NCI-H446 (cell line): ENCODE measurements around the gene RAB31.
"Not testable (repeated sequence)": the region's sequence is repeated elsewhere in the genome, so short reads cannot be mapped to it uniquely, and the experiment has no call there.

ENCODE experiments used
- DNase-seq, 2 experiments: peaks; one replicate each; lab custom pipeline; 2025; lab: John Stamatoyannopoulos, UW

The RAB31 gene

DNA sequence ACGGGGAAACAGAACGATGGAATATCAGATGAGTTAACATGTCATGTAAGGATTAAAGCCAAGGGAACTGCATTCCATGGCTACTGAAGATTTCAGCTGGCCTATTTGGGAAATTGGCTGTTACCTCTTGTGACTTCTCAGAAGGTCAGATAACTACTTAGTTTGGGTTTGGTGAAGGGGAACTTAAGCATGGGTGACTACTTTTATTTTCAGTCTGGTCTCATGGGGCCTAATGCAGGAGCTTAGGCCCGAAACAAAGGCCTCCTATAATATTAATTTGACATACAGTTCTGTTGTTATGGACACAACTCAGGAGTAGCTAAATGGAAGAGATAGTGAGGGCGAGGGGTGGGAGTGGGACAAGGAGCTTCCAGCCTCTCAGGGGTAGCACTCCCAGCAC lies 133.7 kb downstream of the RAB31 start:
- DNase-seq = no peak

DNA sequence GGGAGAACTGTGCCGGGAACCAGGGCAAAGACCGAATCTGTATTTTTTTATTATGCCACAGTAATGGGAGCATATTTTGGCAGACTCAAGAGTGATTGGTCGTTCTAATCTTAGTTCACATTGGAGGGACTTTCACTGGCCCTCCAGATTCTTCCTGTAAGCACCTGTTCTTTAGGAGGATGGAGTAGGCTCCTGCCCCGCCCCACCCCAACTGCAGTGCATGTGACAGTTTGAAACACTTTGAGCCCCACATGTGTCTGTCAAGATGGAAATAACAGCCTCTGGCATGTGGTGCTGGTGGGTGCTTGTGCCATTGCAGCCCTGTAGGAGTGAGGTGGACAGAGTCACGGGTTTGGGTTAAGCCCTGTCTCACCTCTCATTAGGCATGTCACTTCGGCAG lies 134.3 kb downstream of the RAB31 start:
- DNase-seq = no peak

- no peak for DNase-seq
Measured at GRCh38 chr18:9845256-9845655, 137.2 kb downstream of the RAB31 start.

- no peak for DNase-seq
Measured at GRCh38 chr18:9846162-9846925, 138.2 kb downstream of the RAB31 start.

DNA sequence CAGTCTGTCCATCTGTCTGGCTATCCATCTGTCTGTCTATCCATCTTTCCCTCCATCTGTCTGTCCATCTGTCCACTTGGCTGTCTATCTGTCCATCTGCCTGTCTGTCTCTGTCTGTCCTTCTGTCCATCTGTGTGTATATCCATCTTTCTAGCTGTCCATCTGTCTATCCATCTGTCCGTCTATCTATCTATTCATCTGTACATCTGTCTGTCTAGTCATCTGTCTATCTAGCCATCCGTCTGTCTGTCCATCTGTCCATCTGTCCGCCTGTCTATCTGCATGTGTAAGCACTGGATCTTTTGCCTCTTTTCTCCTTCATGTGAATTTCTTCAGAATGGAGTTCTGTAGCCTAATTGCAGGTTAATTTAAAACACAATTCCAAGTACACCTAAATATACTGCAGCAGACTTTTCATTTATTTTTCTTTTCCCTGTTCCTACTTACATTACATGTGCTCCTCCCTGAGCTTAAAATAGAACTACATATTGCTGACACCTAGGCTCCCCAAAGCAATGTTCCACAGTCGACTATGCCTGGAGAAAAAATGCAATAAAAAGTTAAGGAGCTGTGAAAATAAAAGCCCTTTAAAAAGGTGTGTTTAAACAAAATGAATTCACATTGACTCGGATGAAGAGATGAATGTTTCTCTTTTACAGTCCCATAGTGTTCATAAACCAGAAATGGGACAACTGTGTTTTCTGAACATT lies 140.2 kb downstream of the RAB31 start:
- no peak for DNase-seq

DNA sequence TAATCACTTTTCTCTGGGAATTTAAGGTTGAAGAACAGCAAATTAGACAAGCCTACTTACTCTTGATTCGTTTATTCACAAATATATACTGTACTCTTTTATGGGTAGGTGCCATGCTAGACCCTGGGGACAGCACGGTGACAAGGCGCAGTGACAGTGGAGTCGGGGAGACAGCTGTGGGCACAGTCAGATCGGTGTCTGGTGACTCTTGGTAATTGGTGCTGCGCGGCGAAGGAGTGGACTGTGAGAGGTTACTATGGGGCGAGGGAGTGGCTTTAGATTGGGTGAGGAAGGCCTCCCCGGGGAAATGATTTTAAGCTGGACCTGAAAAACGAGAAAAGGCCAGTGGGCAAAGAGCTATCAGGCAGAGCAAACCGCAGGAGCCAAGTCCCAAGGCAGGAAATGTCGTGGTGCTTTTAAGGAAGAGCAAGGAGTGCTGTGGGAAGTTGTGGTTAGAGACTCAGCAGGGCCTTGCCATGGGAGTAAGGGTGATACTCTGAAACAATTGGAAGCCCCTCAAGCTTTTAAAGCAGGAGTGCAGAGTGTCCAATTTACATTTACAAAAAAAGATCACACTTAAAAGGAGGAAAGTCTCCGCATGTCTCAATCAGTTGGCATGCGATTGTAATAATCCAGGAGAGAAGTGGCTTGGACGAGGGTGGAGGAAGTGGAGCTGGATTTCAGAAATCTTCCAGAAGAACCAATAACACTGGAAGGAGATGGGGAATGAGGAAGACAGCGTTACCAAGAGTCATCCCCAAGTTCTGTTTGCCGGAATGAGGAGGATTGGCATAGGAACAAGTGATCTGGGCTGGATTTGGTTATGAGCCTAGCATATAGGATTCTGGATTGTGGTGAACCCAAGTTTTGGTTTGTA lies 141.5 kb downstream of the RAB31 start:
- DNase-seq = no peak

GRCh38 chr18:9850309-9850708 lies 142.2 kb downstream of the RAB31 start:
- no peak for DNase-seq

GRCh38 chr18:9851511-9851910 lies 143.4 kb downstream of the RAB31 start:
- DNase-seq = no peak

GRCh38 chr18:9852266-9853081 lies 144.4 kb downstream of the RAB31 start:
- no peak for DNase-seq

DNA sequence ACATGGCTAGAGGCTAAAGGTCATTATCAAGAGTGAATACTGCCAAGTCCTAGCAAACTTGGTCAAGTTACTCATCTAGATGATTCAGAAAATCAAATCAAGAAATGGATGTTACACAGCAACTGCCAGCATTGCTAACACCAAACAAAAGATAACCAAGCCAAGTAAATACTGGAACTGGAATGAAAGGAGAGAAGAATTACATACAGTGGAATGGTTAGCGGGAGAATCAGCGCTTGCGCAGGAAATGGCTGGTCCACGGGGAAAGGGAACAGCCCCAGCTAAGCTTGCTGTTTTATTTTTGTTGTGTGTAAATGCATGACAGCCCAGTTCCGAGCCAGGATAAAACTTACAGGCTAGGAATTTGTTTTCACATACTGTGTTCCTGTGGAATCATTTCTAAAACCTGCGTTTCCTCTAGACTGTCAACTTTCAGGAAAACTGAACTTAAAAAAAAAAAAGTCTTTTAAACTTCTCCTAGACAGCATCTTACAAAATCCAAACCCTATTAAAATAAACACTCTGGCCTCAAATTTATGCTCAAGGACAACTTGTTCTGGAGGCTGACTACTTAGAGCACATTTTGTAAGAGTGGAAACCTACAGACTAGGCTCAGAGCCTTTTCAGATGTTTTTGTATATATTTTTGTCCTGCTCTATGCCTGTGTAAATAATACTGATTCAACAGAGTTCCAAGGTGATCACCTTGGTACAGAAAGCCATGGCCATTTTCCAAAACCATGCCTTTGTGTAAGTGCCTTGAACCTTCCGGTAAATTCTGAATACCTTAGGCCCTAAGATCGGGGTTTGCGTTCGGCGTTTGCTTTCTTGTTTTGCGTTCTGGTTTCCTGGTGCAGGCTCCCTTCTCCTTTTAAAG lies 146.9 kb downstream of the RAB31 start:
- DNase-seq = no peak

DNA sequence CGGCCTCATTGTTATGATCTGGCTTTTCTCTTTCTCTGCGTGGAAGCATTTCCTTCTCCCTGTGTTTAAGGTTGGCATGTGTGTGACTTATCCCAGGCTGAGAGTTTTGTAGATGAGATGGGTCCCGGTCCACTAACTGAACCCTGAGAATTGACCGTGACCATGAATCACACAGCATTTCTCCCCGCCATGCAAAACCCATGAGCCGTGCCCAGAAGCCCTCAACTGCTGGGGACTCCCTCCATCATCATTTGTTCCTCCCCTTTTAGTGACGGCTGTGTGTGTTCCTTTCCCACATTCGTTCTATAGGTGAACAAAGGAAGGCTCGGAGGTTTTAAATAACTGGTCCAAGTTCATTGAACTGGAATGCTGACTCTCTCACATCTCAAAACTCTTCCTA lies 147.6 kb downstream of the RAB31 start:
- no peak for DNase-seq

DNA sequence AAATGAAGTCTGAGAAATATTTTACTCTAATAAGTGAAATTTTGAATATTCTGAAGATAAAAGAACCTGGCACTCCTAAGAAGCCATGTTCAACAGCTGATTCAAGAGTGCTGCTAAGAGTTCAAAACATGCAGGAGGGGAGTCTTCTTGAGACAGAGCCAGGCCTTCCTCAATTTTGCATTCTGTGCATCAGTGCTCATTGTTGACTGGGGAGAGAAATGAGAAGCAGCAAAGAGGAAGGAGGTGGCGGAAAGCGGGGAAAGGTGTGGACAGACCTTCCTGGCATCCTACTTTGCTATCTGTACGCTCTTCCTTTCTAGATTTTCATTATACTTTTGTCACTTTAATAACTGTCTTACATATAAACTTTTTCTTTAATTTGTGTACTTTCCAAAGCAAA lies 148.0 kb downstream of the RAB31 start:
- no peak for DNase-seq

DNA sequence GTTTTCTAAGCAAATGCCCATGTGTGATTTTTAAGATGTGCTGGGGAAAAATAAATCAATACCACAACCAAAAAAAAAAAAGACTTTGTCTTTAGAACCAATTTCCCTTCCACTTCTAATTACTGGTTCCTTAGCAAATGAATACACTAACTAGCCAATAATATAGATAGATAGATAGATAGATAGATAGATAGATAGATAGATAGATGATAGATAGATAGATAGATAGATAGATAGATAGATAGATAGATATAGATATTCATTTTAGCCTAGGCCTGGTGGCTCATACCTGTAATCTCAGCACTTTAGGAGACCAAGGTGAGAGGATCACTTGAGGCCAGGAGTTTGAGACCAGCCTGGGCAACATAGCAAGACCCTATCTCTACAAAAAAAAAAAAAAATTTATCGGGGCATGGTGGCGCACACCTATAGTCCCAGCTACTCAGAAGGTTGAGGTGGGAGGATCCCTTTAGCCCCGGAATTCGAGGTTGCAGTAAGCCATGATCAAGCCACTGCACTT lies 149.4 kb downstream of the RAB31 start:
- DNase-seq = not testable (repeated sequence)

- DNase-seq = no peak
Measured at GRCh38 chr18:9858642-9859041, 150.5 kb downstream of the RAB31 start.

DNA sequence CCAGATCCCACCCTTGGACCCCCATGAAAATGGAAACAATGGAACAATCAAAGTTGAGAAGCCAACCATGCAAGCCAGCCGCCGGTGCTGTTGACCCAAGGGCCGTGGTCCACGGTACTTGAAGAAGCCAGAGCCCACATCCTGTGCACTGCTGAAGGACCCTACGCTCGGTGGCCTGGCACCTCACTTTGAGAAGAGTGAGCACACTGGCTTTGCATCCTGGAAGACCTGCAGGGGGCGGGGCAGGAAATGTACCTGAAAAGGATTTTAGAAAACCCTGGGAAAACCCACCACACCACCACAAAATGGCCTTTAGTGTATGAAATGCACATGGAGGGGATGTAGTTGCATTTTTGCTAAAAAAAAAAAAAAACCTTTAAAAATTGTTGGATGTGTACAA lies 151.1 kb downstream of the RAB31 start:
- no peak for DNase-seq

DNA sequence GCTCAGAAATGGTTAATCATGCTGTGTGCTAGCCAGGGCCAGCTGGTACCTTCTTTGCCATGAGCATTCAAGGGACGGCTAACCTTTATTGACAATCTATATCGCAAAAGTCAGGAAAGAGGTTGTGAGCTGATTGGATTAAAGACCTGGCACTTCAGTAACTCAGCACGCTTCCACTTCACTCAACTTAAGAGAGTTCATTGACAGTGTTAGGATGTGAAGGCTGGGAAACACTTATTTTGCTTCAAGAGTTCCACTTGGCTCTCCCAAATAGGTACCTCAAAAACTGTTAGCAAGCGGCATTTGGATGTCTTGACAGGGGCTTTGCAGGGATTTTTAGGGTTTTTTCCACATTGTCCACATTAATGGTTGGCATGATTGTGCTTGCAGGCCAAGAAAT lies 152.6 kb downstream of the RAB31 start:
- DNase-seq = no peak

DNA sequence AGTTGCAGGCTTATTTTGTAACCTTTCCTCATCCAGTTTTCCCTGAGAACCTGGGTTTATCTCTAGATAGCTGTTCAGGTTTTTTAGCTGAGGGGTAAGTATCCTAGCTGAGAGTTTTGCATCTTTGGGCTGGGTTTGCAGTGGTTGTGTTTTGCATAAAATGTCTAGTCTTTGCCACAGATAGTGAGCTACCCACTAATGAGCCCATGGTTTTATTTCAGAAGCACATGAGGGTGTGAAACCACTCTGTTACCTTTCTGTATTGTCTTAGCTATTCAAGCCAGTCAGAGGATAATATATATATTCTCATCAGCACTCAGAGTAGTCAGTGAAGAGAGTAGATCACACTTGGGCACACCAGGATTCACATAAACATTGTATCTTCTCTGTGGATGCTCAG lies 153.1 kb downstream of the RAB31 start:
- DNase-seq = no peak

DNA sequence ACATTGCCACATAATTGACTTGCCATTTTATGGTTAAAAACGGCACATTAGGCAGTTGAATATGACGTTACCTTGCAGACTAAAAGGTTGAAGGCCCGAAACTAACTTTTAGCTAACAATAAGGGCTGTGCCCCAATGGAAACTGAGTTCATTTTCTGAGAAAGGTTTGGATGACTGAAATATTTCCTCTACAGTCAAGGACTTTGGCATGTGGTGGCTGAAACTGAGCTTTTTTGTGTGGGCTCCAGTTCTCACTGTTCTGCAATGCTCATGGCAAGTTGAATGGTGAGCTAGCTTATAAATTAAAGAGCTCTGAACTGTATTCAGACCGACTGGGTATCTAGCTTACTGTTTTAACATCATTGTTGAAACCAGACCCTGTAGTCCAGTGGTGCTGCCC lies 153.8 kb downstream of the RAB31 start:
- no peak for DNase-seq

GRCh38 chr18:9862686-9863085 lies 154.6 kb downstream of the RAB31 start:
- DNase-seq = no peak

GRCh38 chr18:9863282-9863681 lies 155.2 kb downstream of the RAB31 start:
- DNase-seq = no peak
